ENCODE results near the gene NMU. TPM values are rescaled to one million over a fixed set of nuclear protein-coding genes. Genes with fewer than 3 reads are reported as not detected.

The NMU gene
- total and polyA plus RNA-seq, 8 donors: 0.56 to 46.1 (median 1.1) TPM; not detected in 4

DNA sequence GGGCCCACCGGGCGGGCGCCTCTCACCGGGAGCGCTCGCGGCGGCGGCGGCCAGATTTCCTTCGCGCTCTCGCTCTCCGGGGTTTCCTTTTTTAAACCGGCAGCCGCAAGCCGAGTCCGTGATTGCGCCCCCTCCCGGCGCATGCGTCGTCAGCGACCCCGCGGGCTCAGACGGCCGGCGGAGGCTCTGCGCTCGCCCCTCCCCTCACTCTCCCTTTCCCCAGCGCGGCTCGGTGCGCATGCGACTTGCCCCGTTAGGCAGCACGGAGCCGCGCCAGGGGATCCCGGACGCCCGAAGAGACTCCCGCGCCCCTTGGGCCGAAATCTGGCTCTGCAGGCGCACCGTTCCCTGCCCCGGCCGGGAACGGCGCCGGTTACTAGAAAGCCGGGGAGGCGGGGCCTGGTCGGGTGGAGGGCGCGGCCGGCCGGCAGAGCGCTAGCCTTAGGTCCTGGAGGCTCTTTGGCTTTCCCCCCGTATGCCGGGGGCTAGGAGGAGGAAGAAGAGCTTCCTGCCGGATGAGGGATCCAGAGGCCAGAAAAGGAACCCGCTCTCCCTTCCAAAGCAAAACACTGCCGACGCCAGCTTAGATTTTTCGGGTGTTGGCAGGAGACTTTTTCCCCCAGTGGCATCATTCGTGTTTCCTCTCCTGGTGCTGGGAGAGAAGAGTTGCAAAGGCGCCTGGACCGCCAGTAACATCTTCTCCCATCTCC is 89.2 kb downstream of the NMU start, which contains the start of gene CLOCK:
Gene CLOCK, minus strand, starts transcription at position 154 of the 710 bp plus-strand sequence. CDS start 64,124 bp downstream, outside the sequence.
- no peaks in the 10 kb centered on the region for H3K36me3 ChIP-seq
- no peaks in the 10 kb centered on the region for H3K9me3 ChIP-seq
- 0 to 1% (median 0%) methylated on average over 36 to 71 of the region's 71 CpGs for WGBS, 5 donors
- TF ChIP-seq EP300 (IDR thresholded peaks at IDR 0.05) (no peak), CTCF (IDR thresholded peaks at IDR 0.05) (peak in 4 of 7 experiments; percentile 34 to 62 (median 51)), POLR2A (IDR thresholded peaks at IDR 0.05) (peak in 1 of 4 donors; percentile 53), POLR2AphosphoS5 (IDR thresholded peaks at IDR 0.05) (peak in 1 of 3 donors; percentile 63)
- no peaks in the 10 kb centered on the region for H3K27me3 ChIP-seq
- intact Hi-C loops (cut with DNase I; ENCODE audit: low total_unique reads): no loop called here
- H3K4me1 ChIP-seq: peaks cover 15 to 38% (median 24%) of the 10 kb centered on the region in 4 donors
- H3K4me3 ChIP-seq: peak within 1 kb of the TSS; percentile 88 to 99 (median 94)
- DNase-seq: peak; percentile 84 to 96
- peak within 1 kb of the TSS; percentile 98 to 100 (median 99) for H3K27ac ChIP-seq

DNA sequence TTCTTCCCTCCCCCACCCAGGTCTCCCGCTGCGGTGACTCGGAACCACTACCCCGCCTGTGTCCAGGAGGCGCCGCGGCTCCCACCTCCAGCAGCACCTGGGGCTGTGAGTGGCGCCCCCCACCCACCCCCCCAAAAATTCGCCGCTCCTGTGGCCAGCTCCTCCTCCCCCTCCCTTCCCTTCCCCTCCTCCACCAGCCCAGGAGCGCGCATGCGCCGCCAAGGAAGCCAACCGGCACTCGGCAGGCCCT is 89.7 kb downstream of the NMU start:
- Histone ChIP-seq H3K27ac (peak overlapping the region; percentile 98 to 100 (median 99)), H3K4me3 (peak overlapping the region; percentile 88 to 99 (median 94)), H3K4me1 (peaks cover 15 to 38% (median 24%) of the 10 kb centered on the region in 4 donors), H3K27me3 (no peaks in the 10 kb centered on the region), H3K36me3 (no peaks in the 10 kb centered on the region), H3K9me3 (no peaks in the 10 kb centered on the region)
- intact Hi-C loops (cut with DNase I; ENCODE audit: low total_unique reads): no loop called here
- WGBS, 5 donors: 0 to 3% (median 0%) methylated on average over 6 to 16 of the region's 16 CpGs
- no peak for DNase-seq
- no peak for TF ChIP-seq POLR2A (IDR thresholded peaks at IDR 0.05)
- TF ChIP-seq POLR2AphosphoS5 (IDR thresholded peaks at IDR 0.05): no peak
- TF ChIP-seq CTCF (IDR thresholded peaks at IDR 0.05): no peak
- no peak for TF ChIP-seq EP300 (IDR thresholded peaks at IDR 0.05)

GRCh38 chr4:55545641-55546505 is 90.2 kb downstream of the NMU start:
- peak; percentile 83 to 92 for DNase-seq
- Histone ChIP-seq H3K4me3 (peak overlapping the region; percentile 88 to 99 (median 94)), H3K27ac (peak overlapping the region; percentile 98 to 100 (median 99)), H3K4me1 (peaks cover 15 to 38% (median 24%) of the 10 kb centered on the region in 4 donors), H3K27me3 (no peaks in the 10 kb centered on the region), H3K36me3 (no peaks in the 10 kb centered on the region), H3K9me3 (no peaks in the 10 kb centered on the region)
- intact Hi-C loops (cut with DNase I; ENCODE audit: low total_unique reads): no loop called here
- TF ChIP-seq POLR2A (IDR thresholded peaks at IDR 0.05): no peak
- no peak for TF ChIP-seq EP300 (IDR thresholded peaks at IDR 0.05)
- peak in 2 of 3 donors; percentile 35 to 42 for TF ChIP-seq POLR2AphosphoS5 (IDR thresholded peaks at IDR 0.05)
- TF ChIP-seq CTCF (IDR thresholded peaks at IDR 0.05): no peak
- 0 to 1% (median 0%) methylated on average over 19 to 87 of the region's 87 CpGs for WGBS, 5 donors

Other genes with a start within 250 kb of the NMU start
- gene TMEM165, start 240.3 kb downstream of the NMU start, total RNA-seq: 100 to 1,000 TPM in 4 of 5 donors, 10 to 100 TPM in 1; 21.6 to 365 (median 206) TPM
- 10 to 100 TPM; 23.2 to 48.0 (median 27.8) TPM for gene TMEM165, start 240.3 kb downstream of the NMU start, polyA plus RNA-seq
- 100 to 1,000 TPM in 1 of 5 donors, 10 to 100 TPM in 3, 1 to 10 TPM in 1; 3.2 to 123 (median 34.4) TPM for gene CLOCK, start 89.4 kb downstream of the NMU start, total RNA-seq
- gene CLOCK, start 89.4 kb downstream of the NMU start, polyA plus RNA-seq: 1 to 10 TPM; 4.9 to 9.2 (median 7.4) TPM
- not detected for gene PDCL2, start 44.1 kb downstream of the NMU start, total RNA-seq
- under 1 TPM in 1 of 3 donors, not detected in 2; 0.45 TPM for gene PDCL2, start 44.1 kb downstream of the NMU start, polyA plus RNA-seq
- 1 to 10 TPM in 1 of 5 donors, not detected in 4; 2.0 TPM for gene EXOC1L, start 183.5 kb upstream of the NMU start, total RNA-seq
- gene EXOC1L, start 183.5 kb upstream of the NMU start, polyA plus RNA-seq: not detected
- 100 to 1,000 TPM in 1 of 5 donors, 10 to 100 TPM in 4; 22.9 to 174 (median 62.2) TPM for gene EXOC1, start 217.3 kb upstream of the NMU start, total RNA-seq
- gene EXOC1, start 217.3 kb upstream of the NMU start, polyA plus RNA-seq: 10 to 100 TPM; 10.1 to 21.4 (median 17.4) TPM